Left forelimb (tissue), 1 donor: ENCODE results near the gene SMG1.
"Not testable (repeated sequence)": the region's sequence is repeated elsewhere in the genome, so short reads cannot be mapped to it uniquely, and the experiment has no call there.

ENCODE experiments used
- DNase-seq: peaks from one replicate; pipeline ENCODE4 v3.0.0-alpha.2; 2018; ENCODE audit warnings: low spot score

Gene SMG1

DNA sequence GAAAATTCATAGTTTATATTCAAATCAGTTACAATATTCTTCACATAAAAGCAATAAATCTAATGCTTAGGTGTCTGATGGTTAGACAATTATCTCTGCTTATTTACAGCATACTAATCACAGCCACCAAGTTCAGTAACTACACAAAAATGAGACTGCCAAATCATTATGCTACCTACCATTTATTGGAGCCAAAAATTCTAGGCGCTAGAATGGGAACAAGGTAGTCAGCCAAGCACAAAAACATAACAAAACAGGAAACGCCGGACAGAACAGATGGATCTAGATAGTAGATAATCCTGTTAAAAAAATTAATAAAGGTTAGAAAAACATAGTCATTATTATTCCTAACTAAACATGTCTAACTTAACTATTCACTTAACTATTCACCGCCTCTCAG lies 128.5 kb downstream of the SMG1 start:
- DNase-seq, result no peak

DNA sequence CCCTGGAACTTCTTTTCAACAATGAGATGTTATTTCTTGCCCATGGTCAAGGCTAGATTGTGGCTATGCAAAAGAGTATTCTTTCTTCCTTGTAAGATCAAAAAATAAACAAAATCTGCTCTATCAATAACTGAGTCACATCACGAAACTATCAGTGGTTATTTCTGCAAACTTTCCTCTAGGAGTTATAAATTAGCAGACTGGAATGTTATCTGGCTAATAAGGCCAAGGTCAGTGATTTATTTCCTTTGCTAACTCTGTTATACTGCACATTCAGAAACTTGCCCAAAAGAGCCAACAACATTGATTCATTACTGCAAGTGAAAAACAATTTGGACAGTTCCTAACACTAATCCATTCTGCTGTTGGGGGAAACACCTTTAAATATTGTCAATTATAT lies 129.8 kb downstream of the SMG1 start:
- no peak for DNase-seq

DNA sequence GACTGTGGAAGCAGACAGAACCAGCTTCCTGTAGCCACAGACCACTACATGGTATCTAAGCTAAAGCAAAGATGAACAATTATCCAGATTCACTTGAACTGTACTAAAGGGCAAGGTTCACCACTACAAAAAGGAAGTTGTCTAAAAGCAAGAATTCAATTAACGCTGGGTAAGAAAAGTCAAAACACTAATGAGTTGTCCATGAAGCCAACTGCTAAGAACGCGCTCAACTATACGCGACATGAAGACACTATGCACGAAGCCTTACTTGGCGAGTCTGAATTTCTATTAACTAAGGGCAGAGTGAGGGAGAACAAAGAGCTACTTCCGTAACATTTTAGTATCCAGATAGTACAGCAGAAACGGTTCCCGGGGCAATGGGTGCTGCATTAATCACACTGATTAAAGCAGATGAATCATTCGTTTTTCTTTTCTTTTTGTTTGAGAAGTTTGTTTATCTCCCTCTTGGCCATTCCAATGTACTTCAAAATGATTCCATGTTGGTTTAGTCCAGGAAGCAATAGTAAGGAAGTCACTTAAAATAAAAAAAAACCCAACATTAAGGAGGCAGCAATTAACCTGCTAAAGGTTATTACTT lies 133.3 kb downstream of the SMG1 start:
- no peak for DNase-seq

DNA sequence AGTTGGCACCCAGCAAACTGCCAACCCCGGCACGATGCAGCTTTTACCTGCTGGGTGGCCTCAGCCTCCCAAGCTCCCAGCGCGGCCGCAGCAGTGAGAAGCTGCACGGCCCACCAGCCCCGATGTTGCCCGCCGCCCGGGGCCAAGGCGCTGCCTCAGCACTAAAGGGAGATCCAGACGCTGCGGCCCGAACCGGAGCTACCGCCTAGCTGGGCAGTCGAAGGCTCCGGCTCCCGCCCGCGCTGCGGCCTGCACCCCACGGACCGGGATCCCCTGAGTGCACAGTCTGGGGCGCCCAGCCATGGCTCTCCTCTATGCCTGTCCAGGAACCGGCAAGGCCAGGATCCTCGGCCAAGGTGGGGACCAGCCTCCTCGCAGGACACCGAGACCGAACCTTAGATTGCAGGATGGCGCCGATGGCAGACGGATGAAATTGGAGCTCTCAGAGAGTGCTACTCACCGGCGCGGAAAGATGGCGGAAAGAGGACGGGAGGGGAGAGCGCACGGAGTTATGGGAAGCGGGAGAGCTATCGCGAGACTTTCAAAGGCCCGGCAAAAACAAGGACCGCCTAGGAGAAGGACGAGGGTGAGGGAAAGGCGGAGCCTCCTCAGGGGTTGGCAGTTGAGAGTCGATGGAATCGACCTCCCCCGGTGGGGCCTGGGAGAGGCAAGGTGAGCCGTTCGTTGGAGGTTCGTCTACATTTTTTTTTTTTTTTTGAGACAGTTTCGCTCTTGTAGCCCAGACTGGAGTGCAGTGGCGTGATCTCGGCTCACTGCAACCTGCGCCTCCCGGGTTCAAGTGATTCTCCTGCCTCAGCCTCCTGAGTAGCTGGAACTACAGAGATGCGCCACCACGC lies 136.1 kb downstream of the SMG1 start, which contains the start of gene RPS15A:
RPS15A (minus strand) TSS at position 485 of the 857 bp plus-strand sequence. CDS start 1,221 bp downstream, outside the sequence.
- peak; percentile 93 for DNase-seq

DNA sequence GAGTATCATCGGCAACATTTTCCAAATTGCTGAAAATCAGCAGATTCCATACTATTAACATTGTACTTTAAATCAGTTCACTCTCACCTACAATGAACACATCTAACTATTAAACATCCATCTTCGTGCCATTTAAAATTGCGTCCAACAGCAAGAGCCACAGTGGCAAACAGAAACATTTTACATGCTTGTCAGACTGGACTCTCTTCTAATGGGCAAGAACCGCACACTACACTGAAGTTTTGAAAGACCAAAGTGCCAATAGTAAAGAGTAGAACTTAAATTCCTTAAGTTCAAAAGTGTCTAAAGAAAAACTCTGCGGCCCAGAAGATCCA lies 136.7 kb downstream of the SMG1 start:
- DNase-seq, result no peak

DNA sequence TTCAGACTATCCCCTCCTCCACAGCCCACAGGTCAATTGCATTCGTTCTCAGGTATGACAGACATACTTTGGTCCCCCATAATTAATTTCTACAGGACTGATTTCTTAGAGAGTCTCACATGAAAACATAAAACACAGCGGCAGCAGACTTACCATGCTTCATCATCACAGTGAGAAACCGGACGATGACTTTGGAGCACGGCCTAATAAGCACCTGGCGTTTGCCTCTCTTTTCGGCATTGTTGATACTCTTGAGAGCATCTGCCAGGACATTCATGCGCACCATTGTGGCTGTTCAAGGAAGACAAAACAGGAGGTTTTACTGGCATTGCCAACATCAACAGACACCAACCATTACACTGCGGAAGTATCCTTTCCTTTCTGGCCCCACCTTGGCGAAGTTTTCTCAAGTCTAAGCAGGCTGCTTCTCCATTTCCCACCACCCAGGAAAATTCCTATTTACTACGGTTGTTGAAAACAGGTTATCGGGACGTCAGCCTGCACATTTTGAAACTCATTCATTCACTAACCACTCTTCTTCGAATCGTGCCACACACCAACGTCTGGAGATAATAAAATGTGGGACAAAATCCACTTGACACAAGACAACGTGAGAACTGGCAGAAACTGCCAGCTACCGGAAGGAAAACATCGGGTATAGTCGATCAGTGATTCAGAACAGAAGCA lies 137.2 kb downstream of the SMG1 start:
- DNase-seq, result no peak

DNA sequence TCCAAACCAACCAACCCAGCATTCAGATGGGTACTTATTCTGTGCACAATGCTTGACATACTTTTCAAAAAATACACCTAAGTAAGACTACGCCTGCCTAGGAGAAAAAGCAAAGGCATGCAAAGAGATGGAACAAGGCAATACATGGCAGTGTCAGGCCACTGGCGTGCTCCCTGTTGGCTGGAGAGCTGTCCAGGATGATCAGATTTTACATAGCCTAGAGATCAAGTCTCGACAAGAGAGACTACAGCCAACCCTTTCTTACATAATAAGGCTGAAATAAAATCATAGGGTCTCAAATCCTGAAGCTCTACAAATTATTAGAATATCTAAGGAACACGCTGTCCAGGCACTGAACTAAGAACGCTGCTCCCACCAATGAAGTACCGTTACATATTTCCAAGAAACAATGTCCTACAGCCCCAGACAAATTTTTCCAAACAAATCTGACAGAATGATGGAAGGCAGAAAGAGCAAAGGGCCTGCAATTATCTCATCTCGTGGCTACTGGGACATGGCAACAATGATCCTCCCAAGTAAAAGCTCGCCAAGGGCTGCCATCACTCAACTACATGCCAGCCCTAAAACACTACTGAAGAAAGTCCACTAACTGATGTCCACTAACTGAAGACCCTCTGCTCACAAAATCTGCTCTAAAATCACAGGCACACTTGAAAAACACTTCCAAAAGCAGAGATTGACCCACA lies 141.1 kb downstream of the SMG1 start:
- DNase-seq, result no peak

DNA sequence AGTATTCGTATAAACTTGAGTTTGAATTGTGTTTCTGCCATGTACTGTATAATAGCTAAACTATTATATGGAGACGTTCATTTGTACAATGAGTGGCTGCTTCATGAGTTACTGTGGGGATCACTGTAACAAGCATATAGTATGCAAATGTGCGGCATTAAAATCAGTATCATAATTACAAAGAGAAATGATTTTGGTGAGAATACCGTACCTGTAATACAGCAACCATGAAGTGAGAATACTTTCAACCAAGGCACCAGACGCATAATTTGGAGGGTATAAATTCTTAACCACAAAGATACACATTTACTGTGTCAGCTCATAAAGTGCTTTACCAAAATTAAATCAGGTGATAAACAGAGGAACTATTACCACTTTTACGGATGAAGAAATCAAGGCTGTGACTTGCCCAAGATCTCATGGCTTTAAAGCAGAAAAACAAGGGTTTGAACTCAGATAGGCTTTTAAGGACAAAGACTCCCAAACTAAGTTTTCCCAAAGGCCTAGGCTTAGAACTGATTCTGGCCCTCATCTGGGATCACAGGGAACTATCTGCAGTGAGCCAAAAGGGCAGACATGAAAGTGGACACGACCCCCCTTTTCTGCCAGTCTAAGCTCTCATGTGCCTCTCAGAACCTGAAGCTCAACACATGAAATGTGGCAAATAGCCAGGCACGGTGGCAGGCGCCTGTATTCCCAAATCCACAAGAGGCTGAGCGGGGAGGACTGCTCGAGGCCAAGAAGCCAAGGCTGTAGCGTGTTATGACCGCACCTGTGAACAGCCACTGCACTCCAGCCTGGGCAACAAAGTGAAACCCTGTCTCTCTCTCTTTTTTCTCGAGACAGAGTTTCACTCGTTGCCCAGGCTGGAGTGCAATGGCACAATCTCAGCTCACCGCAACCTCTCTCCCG lies 142.5 kb downstream of the SMG1 start:
- no peak for DNase-seq

DNA sequence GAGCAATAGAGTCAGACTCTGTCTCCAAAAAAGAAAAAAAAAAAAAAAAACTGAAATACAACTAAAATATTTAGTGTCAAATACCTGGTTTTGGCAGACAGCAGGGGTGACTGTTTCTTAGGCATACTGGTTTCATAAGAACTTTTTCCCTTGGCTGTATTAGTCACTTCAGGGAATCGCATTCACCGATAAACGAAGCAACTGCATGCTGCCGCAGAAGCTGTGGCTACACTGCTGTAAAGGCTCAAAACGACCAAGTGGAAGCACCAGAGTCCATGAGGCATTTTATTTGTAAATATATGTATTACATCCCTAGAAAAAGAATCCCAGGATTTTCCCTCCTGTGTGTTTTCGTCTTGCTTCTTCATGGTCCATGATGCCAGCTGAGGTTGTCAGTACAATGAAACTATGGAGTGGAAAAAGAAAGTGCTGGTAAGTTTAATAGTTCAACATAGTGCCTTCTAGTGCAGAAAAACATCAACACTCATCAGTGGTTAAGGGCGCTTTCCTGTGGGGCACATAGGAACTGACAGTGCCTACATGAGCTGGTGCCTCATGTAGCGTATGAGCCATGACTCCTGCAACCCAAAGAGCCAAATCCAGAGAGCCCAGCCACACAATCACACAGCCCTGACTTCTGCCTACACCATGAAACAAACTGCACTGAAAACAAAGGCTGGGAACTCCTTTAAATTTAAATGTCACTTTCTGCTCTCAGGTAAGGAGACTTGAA lies 143.3 kb downstream of the SMG1 start:
- no peak for DNase-seq

DNA sequence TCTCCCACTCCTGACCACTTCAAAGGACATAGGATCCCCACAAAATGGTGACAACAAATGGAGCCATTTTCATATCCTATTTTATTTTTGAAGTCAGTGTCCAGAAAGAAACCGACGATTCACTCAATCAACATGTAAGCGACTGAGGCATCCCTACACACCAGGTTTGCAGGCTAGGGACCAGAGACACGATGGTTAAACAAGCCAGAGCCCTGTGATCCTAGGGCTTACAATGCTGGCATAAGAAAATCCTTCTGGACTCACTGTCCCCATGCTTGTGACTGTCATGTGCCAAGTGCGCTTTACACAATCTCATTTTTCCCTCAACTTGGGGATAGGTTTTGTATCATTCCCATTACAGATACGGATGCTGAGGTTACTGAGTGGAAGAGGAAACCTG lies 145.0 kb downstream of the SMG1 start:
- DNase-seq, result not testable (repeated sequence)

DNA sequence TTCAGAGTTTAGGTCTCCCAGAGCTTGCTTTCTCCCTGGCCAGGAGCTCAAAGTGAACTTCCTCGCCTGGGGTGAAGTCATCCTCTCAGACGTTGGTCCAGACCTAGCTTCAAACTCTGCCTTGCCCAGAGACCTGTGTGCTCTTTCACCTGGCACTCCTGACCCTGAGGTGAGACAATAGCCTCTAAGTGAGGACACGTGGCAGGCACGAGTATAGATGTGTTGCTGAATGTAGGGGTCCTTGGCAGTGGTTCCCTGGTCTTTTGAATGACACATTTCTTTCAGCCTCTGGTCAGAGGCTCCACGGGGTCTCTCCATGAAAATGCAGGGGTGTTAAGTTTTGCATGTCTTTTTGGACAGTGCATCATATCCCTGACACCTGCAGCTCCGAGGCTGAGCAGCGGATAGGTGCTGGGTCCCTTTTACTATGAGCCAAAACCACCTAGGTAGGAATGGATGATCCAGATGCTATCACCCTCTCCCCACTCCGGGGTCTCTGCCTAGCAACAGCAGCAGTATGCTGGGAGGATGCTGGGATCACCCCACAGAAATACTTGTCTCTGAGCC lies 145.7 kb downstream of the SMG1 start:
- DNase-seq, result not testable (repeated sequence)

DNA sequence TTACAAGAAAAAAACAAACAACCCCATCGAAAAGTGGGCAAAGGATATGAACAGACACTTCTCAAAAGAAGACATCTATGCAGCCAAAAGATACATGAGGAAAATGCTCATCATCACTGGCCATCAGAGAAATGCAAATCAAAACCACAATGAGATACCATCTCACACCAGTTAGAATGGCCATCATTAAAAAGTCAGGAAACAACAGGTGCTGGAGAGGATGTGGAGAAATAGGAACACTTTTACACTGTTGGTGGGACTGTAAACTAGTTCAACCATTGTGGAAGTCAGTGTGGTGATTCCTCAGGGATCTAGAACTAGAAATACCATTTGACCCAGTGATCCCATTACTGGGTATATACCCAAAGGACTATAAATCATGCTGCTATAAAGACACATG lies 148.5 kb downstream of the SMG1 start:
- DNase-seq, result not testable (repeated sequence)

DNA sequence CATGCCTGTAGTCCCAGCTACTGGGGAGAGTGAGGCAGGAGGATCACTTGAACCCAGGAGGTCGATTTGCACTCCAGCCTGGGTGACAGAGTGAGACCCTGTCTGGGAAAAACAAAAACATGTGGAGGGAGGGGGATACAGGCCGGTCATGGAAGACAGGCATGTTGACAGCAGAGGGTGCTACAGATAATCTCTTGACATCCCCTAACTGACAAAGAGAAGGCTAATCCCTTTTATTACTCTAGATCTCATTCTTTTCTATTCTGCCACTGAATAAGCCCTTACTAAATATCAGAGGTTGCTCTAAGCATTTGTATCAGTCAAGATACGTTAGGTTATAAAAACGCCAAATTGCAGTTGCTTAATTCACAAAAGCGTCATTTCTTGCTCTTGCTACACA lies 149.9 kb downstream of the SMG1 start:
- not testable (repeated sequence) for DNase-seq

DNA sequence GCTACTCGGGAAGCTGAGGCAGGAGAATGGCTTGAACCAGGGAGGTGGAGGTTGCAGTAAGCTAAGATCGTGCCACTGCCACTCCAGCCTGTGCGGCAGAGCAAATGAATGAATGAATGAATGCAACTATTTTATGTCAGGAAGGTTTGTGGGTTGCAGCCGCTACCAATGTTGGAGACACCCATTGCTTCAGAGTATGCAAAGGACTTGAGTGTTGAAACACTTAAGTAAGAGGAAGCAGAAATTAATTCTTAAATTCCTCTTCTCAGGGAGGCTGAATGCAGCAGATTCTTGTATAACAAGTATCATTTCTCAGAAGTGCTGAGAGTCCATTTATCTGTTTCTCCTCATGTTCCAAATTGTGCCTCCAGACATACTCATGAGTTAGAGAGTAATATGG lies 151.6 kb downstream of the SMG1 start:
- not testable (repeated sequence) for DNase-seq

DNA sequence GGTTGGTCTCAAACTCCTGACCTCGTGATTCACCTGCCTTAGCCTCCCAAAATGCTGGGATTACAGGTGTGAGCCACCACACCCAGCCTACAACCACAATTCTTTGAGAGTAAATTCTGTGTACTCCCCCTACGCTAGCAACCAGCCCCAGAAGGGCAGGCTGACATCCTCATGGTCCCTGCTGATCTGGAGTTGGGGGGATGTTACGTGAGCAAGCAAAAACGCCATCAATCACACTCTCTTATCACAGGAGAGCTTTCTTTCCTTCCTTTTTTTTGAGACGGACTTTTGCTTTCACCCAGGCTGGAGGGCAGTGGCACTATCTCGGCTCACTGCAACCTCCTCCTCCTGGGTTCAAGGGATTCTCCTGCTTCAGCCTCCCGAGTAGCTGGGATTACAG lies 154.0 kb downstream of the SMG1 start:
- not testable (repeated sequence) for DNase-seq

DNA sequence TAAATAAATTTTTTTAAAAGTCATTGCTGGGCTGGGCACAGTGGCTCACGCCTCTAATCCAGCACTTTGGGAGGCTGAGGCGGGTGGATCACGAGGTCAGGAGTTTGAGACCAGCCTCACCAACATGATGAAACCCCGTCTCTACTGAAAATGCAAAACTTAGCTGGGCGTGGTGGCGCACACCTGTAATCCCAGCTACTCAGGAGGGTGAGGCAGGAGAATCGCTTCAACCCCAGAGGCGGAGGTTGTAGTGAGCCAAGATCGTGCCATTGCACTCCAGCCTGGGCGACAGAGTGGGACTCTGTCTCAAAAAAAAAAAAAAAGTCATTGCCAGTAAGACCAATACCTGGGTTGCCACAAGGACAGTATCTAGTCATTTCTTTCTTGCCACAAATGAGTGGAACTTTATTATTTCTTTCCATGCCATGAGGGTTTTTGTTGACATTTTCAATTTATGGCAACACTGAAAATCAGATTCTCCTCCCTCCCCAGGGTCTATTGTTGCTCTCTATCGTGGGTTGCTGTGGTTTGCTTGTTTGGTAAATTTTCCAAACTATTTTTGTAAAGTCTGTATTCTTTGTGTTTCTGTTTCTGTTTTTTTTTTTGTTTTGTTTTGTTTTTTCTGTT lies 155.8 kb downstream of the SMG1 start:
- not testable (repeated sequence) for DNase-seq

DNA sequence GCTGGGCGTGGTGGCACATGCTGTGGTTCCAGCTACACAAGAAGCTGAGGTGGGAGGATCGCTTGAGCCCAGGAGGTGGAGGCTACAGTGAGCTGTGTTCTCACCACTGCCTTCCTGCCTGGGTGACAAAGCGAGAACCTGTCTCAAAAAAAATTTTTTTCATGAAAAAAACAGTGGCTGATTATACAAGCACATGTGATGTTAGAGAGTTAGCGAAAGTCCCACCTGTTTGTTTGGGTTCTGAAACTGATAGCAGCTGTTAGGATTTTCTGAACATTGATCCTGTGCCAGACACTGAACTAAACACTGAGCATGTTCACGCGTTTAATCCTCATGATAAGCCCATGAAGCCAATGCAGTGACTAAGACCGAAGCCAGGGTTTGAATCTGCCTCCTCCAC lies 159.0 kb downstream of the SMG1 start:
- not testable (repeated sequence) for DNase-seq

DNA sequence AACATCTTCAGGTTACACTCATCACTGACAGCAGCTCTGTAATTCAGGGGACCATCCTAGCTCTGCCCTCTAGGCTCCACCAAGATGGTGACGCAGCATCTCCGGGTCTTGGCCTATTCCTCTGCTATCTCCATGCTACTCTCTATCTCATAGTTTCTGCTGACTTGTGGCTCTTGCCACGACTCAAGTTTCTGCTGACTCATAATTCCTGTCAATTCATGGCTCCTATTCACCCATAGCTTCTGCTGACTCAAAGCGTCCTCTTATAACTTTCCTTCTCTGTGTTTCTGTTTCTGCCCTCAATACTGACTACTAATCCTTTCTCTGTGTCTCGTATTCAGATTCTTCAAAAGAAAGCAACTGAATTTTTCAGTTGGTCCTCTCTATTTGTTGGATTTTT lies 163.5 kb downstream of the SMG1 start:
- not testable (repeated sequence) for DNase-seq

DNA sequence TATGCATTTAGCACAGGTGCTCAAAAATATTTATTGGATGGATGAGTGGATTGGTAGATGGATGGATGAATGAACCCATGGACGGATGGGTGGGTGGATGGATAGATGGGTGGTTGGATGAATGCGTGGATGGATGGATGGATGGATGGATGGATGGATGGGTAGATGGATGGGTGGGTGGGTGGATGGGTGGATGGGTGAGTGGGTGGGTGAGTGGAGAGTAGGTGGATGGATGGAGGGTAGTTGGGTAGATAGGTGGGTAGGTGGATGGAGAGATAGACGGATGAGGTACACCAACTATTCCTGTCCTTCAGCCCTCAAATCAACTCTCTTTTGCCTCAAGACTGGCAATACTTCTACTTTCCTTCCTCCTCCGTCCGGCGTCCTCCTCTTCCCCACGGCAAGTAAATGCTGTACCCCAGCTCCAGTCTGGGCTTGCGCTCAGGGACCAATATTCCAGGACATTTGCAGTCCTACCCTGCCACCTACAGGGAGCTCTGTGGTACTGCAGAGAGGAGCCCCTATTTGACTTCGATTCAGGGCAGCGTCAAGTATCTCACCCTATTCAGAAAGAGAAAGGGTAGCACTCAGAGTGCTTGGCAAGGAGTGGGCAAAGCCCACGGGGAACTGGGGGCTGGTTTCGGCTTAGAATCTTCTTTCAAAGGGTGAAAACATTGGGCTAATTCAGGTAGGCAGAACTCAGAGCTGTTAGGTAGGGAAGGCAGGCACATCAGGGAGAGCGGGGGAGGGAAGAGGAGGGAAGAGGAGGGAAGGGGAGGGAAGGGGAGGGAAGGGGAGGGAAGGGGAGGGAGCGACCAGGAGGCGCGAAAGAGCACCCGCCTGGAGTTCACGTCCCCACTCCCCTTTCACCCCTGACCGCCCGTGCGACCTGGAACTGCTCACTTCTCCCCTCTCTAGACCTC lies 166.3 kb downstream of the SMG1 start:
- DNase-seq, result not testable (repeated sequence)
